GM19438 (cell line): ENCODE measurements around the gene EFNB1.

ENCODE experiments used
- ATAC-seq: cut with Tn5 transposase; IDR thresholded peaks from one replicate; pipeline ENCODE4 v1.9.1; 2021; ENCODE audit warnings: low read depth; ENCODE audit not compliant: unreplicated experiment

The EFNB1 gene

GRCh38 chrX:68827256-68827655 is 1.6 kb upstream of the EFNB1 start:
- ATAC-seq = no peak

GRCh38 chrX:68827848-68828624 is 785 bp upstream of the EFNB1 start:
- ATAC-seq = peak; percentile 42

- no peak for ATAC-seq
Observed at GRCh38 chrX:68829582-68830418, 979 bp downstream of the EFNB1 start.

DNA sequence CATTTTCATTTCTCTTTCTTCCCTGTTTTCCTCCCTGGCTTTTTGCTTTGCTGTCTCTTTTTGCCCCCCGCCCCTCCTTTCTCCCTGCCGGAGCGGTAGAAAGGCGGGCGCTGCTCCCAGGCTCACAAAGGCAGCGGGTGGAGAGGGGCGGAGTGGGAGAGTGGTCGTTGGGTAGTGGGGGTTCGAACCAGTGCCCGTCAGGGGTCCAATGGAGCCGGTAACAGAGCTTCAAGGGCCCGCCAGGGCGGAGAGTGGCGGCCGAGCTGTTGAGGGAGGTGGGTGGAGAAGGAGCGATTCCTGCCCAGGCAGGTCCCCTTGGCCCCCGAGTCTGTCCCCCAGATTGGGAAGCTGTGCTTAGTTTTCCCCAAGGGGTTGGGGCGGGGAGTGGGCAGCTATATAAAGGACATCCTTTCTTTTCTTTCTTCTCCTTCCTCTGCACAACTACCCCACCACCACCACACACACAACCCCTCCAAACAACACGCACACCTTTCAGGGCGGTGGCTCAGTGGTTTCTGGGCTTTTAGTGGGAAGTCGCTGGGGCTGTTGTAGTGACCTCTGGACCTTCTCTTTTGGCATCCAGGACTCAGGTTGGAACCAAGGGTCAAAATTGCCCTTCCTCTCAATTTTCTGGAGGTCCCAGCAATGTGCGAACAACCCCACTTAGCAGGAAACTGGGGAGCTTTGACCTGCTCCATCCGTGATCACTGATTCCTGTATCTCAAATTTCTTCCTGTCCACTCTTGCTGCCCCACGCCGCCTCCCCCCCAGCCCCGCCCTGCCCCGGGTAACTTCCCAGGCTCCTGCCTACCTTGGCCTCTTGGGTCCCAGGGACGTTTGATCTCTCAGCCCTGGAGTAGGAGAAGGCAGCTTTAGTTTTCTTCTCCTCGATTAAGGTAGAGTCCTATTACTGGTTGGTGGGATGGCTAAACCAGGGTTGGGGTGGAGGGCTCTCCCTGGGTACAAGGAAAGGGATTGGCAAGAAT is 1.9 kb downstream of the EFNB1 start:
- no peak for ATAC-seq

GRCh38 chrX:68831405-68832100 is 2.7 kb downstream of the EFNB1 start:
- ATAC-seq = no peak

DNA sequence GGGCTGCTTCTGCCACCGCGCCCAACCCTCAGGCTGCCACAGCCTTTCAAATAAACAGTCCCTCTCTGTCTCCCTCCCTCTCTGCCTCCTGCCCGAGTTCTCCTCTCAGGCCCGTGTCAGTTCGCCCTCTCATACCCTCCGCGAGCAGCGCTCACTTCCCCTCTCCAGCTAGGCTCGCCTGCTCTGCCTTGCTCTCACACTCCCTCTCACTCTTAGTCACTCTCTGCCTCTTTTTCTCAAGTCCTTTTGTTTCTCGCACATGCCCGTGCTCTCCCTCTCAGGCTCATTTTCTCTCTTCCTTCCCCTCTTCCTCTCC is 3.2 kb downstream of the EFNB1 start:
- no peak for ATAC-seq

DNA sequence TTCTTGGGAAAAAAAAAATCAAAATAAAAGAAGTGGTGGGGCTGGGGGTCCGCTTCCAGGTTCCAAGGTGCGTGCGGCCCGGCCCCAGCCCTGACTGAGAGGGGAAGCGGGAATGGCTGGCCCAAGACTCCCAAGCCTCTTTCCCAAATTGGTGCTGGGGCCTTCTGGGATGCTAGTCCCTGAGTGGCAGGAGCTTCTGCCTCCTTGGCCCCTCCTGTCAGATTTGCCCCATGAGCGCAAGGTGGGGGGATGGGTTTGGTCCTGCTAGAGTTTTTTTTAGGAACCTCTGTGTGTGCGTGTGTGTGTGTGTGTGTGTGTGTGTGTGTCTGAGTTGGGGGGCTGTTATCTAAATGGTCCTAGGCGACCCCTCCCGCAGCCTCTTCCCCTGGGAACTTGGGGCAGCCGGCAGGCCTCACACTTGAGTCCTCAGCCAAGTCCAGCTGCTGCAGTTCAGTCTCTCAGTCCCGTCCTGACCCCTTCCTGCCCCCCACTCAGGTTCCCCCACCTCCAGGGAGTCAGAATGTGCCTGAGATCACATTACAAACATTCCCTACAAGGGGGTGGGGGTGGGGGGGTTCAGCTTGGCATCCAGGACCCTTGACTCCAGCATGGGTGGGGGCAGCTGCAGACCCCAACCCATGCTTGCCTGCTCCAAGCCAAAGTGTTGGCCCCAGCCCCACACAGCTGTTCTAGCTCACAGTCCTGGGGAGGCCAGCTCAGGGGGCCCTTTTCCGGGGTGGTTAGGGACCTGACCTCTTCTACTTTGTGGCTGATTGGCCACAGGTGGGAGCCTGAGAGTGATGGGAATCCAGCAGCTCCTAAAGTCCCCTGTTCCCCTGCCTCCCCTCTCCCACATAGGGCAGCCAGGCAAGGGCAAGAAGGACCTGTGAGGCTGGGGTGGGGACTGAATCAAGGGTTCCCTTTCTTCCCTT is 4.0 kb downstream of the EFNB1 start:
- ATAC-seq = no peak

DNA sequence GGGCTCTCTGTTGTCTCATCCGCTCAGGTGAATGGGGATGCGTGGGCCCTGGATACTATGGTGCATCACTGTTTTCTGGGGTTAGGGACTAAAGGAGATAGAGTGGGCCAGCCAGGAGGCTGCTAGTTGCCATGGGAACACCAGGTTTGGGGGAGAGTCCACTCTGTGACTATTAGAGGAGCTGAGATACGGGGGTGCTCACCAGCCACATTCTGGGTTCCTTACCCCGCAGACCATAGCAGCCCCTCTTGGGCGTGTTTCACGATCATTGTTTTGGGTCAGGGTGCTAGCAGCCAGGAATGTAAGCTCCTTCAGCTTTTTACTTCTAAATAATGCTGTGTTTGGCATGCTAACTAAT is 4.6 kb downstream of the EFNB1 start:
- no peak for ATAC-seq

DNA sequence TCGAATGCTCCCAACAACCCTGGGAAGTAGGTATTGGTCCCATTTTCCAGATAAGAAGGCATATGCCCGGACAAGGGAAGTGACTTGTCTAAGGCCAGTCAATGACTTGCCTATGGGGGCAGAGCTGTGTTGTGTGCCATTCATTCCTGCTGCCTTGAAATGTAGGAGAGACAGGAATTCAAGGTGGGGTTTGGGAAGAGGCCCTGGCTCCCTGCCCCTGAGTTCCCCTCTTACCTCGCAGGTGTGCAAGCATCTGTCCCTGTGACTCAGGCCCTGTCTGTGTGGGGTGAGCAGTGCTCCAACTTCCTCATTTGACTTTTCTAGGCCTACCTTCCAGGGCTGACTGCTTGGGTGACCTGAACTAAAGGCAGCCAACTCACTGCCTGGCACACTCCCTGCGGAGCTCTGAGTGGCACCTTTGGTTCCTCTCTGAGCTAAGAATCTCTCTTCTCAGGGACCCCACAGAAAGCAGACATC is 5.1 kb downstream of the EFNB1 start:
- ATAC-seq = no peak

- ATAC-seq = no peak
Observed at GRCh38 chrX:68834371-68835103, 5.7 kb downstream of the EFNB1 start.

DNA sequence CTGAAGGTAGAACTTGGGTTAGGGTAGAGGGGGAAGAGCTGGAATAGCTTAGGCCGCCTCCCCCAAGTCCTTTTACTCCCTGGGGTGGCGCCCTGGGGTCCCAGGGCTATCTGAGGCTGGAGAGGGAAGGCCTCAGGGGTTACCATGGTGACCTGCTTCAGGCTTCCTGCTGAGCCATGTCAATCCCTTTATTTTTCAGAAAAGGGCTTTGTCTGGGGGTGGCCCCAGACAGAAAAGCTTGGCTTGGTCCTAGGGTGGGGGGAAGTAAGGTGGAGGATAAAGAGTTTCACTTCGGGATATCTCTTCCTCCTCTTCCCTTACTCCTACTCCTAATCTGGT is 6.3 kb downstream of the EFNB1 start:
- no peak for ATAC-seq

DNA sequence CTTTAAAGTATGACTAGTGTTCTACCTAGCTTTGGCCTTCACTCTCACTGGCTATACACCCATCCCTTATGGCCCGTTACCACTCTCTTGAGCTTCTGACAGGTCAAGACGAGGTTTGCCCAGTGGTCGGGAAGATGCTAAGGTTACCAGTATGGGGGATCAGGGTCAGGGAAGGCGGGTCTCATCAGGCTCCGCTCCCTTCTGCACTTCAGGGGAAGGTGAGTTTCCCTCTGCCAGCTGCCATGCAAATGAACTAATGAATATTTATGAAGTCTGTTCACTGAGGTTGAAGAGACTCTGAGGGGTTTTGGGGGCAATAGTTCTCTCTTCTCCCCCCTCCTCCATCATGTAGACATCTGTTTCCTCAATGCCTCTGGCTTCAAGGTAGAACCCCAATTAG is 6.6 kb downstream of the EFNB1 start:
- no peak for ATAC-seq

- no peak for ATAC-seq
Observed at GRCh38 chrX:68837119-68837518, 8.3 kb downstream of the EFNB1 start.

DNA sequence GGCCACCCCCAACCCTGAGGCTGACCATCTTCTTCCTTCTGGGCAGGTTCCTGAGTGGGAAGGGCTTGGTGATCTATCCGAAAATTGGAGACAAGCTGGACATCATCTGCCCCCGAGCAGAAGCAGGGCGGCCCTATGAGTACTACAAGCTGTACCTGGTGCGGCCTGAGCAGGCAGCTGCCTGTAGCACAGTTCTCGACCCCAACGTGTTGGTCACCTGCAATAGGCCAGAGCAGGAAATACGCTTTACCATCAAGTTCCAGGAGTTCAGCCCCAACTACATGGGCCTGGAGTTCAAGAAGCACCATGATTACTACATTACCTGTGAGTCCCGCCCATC is 9.7 kb downstream of the EFNB1 start:
- ATAC-seq = no peak

DNA sequence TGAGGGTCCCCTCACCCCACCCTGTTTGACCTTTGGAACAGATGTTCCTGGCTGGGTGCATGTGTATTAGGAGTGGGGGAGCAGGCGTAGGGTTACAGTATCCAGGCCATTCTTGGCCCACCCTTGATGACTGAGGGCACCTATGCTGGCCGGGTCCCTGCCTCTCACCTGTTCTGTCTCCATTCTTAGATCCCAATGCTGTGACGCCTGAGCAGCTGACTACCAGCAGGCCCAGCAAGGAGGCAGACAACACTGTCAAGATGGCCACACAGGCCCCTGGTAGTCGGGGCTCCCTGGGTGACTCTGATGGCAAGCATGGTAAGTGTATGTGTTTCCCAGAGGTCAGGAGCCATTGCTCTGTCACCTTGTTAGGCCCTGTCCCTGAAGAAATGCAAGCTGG is 10.9 kb downstream of the EFNB1 start:
- ATAC-seq = no peak

DNA sequence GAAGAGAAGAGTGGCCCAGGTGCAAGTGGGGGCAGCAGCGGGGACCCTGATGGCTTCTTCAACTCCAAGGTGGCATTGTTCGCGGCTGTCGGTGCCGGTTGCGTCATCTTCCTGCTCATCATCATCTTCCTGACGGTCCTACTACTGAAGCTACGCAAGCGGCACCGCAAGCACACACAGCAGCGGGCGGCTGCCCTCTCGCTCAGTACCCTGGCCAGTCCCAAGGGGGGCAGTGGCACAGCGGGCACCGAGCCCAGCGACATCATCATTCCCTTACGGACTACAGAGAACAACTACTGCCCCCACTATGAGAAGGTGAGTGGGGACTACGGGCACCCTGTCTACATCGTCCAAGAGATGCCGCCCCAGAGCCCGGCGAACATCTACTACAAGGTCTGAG is 11.4 kb downstream of the EFNB1 start:
- no peak for ATAC-seq

DNA sequence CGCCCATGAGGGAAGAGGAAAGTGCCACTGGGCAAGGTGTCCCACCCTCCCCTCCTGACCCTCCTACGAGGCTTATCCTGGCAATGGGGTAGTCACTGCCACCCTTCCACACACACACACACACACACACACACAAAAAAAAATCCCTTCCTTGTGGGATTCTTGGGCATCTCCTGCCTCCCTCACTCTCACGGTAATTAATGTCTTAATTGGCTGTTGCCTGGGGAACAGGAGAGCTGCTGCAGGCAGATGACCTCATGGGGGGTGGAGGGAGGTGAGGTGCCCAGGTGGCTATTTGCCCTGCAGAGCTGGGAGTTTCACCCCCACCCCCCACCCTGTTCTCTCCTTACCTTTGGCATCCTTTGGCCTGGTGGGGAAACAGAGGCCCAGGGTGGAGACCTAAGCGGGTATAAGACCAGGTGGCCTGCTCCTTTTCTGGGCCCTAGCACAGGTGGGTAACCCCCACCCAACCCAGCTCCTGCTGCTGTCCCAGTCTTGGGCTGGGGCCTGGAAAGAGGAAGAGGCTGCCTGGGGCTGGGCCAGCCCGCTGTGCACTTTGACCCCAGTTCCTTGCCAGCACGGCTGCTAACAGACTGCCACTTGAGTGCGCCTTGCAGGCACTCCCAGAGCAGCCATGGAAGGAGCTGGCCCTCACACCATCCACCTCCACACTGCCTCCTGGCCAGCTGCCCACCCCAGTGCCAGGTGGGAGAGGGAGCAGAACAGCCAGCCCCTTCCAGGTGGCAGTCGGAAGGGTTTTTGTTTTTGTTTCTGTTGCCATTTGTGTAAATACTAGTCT is 12.6 kb downstream of the EFNB1 start:
- ATAC-seq = no peak

DNA sequence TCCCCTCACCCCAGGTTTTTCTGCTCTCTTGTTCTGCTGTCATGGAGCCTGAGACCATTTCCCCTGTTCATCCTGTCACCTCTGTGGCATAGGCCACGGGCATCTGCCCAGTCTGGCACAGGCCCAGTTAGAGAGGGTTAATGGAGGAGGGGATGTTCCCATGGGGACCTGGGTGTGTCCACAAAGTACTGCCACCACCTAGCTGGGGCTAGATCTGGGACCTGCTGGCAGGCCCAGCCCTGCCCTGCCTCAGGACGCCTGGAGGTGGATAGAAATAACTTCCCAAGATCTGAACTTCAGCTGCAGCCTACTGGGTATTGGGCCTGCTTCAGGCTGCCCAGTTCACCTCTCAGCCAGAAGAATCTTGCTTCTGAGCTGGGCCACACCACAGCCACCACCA is 13.5 kb downstream of the EFNB1 start:
- ATAC-seq = no peak
